HEK293 (cell line): Measurements from ENCODE around the gene BORCS8.

Experiments
- YY1 ChIP-seq: fragments of 450-650 bp; formaldehyde crosslinking; IDR thresholded peaks from 2 replicates; pipeline ENCODE4 v1.5.1; 2018; ENCODE audit warnings: missing biosample characterization, missing genetic modification characterization
- ZFP41 ChIP-seq: fragments of 450-650 bp; formaldehyde crosslinking; IDR thresholded peaks from 2 replicates; pipeline ENCODE4 v1.5.1; 2016; ENCODE audit warnings: missing biosample characterization, missing genetic modification characterization, borderline replicate concordance
- ZNF146 ChIP-seq: fragments of 450-650 bp; formaldehyde crosslinking; IDR thresholded peaks from 2 replicates; pipeline ENCODE4 v1.5.1; 2016; ENCODE audit warnings: missing biosample characterization, missing genetic modification characterization
- ZNF529 ChIP-seq: fragments of 450-650 bp; formaldehyde crosslinking; IDR thresholded peaks from 2 replicates; pipeline ENCODE4 v1.5.1; 2017; ENCODE audit warnings: missing genetic modification characterization, missing biosample characterization; ENCODE audit not compliant: insufficient replicate concordance
- ZNF660 ChIP-seq: fragments of 450-650 bp; IDR thresholded peaks from 2 replicates; pipeline ENCODE4 v1.5.1; 2018; ENCODE audit warnings: missing biosample characterization, mild to moderate bottlenecking, missing genetic modification characterization
- ZNF768 ChIP-seq: fragments of 450-650 bp; formaldehyde crosslinking; IDR thresholded peaks from 2 replicates; pipeline ENCODE4 v1.5.1; 2018; ENCODE audit warnings: missing biosample characterization, mild to moderate bottlenecking, missing genetic modification characterization
- TF ChIP-seq, protein P1 (sequence below): fragments of 450-650 bp; formaldehyde crosslinking; IDR thresholded peaks from 2 replicates; pipeline ENCODE4 v1.5.1; 2016; ENCODE audit warnings: missing biosample characterization, missing genetic modification characterization

GRCh38 chr19:19134687-19135158, 57.2 kb downstream of the BORCS8 start:
- no peak for TF ChIP-seq ZNF768 (tag by site-specific recombination)
- TF ChIP-seq, protein P1, sequence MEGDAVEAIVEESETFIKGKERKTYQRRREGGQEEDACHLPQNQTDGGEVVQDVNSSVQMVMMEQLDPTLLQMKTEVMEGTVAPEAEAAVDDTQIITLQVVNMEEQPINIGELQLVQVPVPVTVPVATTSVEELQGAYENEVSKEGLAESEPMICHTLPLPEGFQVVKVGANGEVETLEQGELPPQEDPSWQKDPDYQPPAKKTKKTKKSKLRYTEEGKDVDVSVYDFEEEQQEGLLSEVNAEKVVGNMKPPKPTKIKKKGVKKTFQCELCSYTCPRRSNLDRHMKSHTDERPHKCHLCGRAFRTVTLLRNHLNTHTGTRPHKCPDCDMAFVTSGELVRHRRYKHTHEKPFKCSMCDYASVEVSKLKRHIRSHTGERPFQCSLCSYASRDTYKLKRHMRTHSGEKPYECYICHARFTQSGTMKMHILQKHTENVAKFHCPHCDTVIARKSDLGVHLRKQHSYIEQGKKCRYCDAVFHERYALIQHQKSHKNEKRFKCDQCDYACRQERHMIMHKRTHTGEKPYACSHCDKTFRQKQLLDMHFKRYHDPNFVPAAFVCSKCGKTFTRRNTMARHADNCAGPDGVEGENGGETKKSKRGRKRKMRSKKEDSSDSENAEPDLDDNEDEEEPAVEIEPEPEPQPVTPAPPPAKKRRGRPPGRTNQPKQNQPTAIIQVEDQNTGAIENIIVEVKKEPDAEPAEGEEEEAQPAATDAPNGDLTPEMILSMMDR (tag by site-specific recombination): no peak
- TF ChIP-seq ZFP41: no peak
- TF ChIP-seq YY1 (tag by site-specific recombination): no peak
- TF ChIP-seq ZNF660 (tag by site-specific recombination): no peak
- TF ChIP-seq ZNF146 (tag by site-specific recombination): no peak
- TF ChIP-seq ZNF529 (tag by site-specific recombination): no peak
